Prostate gland (tissue), 2 donors: Measurements from ENCODE around the gene SKAP1.

Source experiments
- POLR2A ChIP-seq: fragments of 450-650 bp; IDR thresholded peaks from one replicate; pipeline ENCODE4 v1.6.1; 2016; ENCODE audit warnings: antibody characterized with exemption, mild to moderate bottlenecking
- TF ChIP-seq, protein P1 (sequence below), 4 experiments: fragments of 200-600 bp in 2 of 4; fragments of 450-650 bp in 2 of 4; sonication (generic) in 2 of 4; IDR thresholded peaks; 1 replicate in 3 of 4; 2 replicates in 1 of 4; pipeline ENCODE4 v1.5.1; 2016 to 2019; ENCODE audit warnings: antibody characterized with exemption in 4 of 4, mild to moderate bottlenecking in 2 of 4, moderate library complexity in 2 of 4

DNA sequence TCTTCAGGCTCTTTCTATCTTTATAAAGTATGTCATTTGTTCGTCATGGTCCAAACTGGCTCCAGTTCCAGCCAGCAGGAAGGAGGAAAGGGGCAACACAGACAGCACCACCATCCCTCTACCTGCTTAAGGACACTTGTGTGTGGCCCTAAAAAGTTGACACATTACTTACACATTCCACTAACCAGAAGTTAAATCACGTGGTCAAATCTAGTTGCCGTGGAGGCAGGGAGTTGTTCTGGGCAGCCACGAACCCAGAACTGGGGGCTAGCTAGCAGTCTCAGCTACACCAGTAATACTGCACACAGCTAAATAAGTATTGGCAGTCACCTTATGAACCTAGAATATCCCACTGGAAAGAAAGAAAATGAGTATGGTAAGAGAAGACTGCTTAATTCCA is 218.2 kb downstream of the SKAP1 start:
- TF ChIP-seq, protein P1, sequence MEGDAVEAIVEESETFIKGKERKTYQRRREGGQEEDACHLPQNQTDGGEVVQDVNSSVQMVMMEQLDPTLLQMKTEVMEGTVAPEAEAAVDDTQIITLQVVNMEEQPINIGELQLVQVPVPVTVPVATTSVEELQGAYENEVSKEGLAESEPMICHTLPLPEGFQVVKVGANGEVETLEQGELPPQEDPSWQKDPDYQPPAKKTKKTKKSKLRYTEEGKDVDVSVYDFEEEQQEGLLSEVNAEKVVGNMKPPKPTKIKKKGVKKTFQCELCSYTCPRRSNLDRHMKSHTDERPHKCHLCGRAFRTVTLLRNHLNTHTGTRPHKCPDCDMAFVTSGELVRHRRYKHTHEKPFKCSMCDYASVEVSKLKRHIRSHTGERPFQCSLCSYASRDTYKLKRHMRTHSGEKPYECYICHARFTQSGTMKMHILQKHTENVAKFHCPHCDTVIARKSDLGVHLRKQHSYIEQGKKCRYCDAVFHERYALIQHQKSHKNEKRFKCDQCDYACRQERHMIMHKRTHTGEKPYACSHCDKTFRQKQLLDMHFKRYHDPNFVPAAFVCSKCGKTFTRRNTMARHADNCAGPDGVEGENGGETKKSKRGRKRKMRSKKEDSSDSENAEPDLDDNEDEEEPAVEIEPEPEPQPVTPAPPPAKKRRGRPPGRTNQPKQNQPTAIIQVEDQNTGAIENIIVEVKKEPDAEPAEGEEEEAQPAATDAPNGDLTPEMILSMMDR (IDR thresholded peaks at IDR 0.05): no peak
- TF ChIP-seq POLR2A: no peak
